Measurements from ENCODE around the gene THY1. TPM values are rescaled to one million over a fixed set of nuclear protein-coding genes. Genes with fewer than 3 reads are reported as not detected.
"Not testable (repeated sequence)": the region's sequence is repeated elsewhere in the genome, so short reads cannot be mapped to it uniquely, and the experiment has no call there.

THY1 gene
- total RNA-seq, 1 donor from 2014 or later, result 3.5 TPM

GRCh38 chr11:119409731-119410130 is 13.2 kb downstream of the THY1 start:
- no peak overlapping the region for H3K27ac ChIP-seq
- TF ChIP-seq CTCF (IDR thresholded peaks at IDR 0.05), result no peak
- no peaks in the 10 kb centered on the region for H3K9me3 ChIP-seq
- H3K27me3 ChIP-seq, result no peaks in the 10 kb centered on the region
- intact Hi-C loops (cut with DNase I), result no loop called here
- DNase-seq (ENCODE audit: low spot score in 2 of 2), result no peak
- H3K36me3 ChIP-seq, result no peaks in the 10 kb centered on the region
- H3K4me1 ChIP-seq, result no peaks in the 10 kb centered on the region
- no peak overlapping the region for H3K4me3 ChIP-seq

GRCh38 chr11:119406005-119406404 is 17.0 kb downstream of the THY1 start:
- no peak overlapping the region for H3K4me3 ChIP-seq
- intact Hi-C loops (cut with DNase I), result no loop called here
- H3K9me3 ChIP-seq, result peaks cover 0 to 3% of the 10 kb centered on the region in 2 donors
- no peak for TF ChIP-seq CTCF (IDR thresholded peaks at IDR 0.05)
- H3K36me3 ChIP-seq, result no peaks in the 10 kb centered on the region
- no peak overlapping the region for H3K27ac ChIP-seq
- H3K4me1 ChIP-seq, result no peaks in the 10 kb centered on the region
- no peak for DNase-seq (ENCODE audit: low spot score in 2 of 2)
- H3K27me3 ChIP-seq, result no peaks in the 10 kb centered on the region

GRCh38 chr11:119405448-119405847 is 17.5 kb downstream of the THY1 start:
- H3K27ac ChIP-seq; DNase-seq (ENCODE audit: low spot score in 2 of 2); intact Hi-C loops (cut with DNase I); H3K27me3 ChIP-seq; H3K9me3 ChIP-seq; H3K4me1 ChIP-seq; H3K4me3 ChIP-seq; H3K36me3 ChIP-seq: not testable (repeated sequence)

GRCh38 chr11:119404872-119405271 is 18.1 kb downstream of the THY1 start:
- no peak for DNase-seq (ENCODE audit: low spot score in 2 of 2)
- H3K4me1 ChIP-seq, result no peaks in the 10 kb centered on the region
- no peaks in the 10 kb centered on the region for H3K36me3 ChIP-seq
- no peak for TF ChIP-seq CTCF (IDR thresholded peaks at IDR 0.05)
- intact Hi-C loops (cut with DNase I), result no loop called here
- no peaks in the 10 kb centered on the region for H3K27me3 ChIP-seq
- peaks cover 0 to 14% of the 10 kb centered on the region in 2 donors for H3K9me3 ChIP-seq
- H3K4me3 ChIP-seq, result no peak overlapping the region
- no peak overlapping the region for H3K27ac ChIP-seq

GRCh38 chr11:119403021-119403420 is 20.0 kb downstream of the THY1 start:
- Histone ChIP-seq H3K27me3 (no peaks in the 10 kb centered on the region), H3K27ac (no peak overlapping the region), H3K4me3 (no peak overlapping the region), H3K36me3 (no peaks in the 10 kb centered on the region), H3K4me1 (no peaks in the 10 kb centered on the region), H3K9me3 (peaks cover 0 to 20% of the 10 kb centered on the region in 2 donors)
- no peak for DNase-seq (ENCODE audit: low spot score in 2 of 2)
- no peak for TF ChIP-seq CTCF (IDR thresholded peaks at IDR 0.05)
- intact Hi-C loops (cut with DNase I), result no loop called here

- DNase-seq (ENCODE audit: low spot score in 2 of 2), result no peak
- intact Hi-C loops (cut with DNase I), result no loop called here
- peaks cover 0 to 20% of the 10 kb centered on the region in 2 donors for H3K9me3 ChIP-seq
- H3K4me3 ChIP-seq, result no peak overlapping the region
- no peaks in the 10 kb centered on the region for H3K4me1 ChIP-seq
- TF ChIP-seq CTCF (IDR thresholded peaks at IDR 0.05), result no peak
- H3K27ac ChIP-seq, result no peak overlapping the region
- no peaks in the 10 kb centered on the region for H3K36me3 ChIP-seq
- H3K27me3 ChIP-seq, result no peaks in the 10 kb centered on the region
These were observed 20.5 kb downstream of the THY1 start for GRCh38 chr11:119402470-119402869.

Data from ascending aorta (tissue), 2 donors.